ENCODE measurements around the gene ZNF280B. TPM values are rescaled to one million over a fixed set of nuclear protein-coding genes. Genes with fewer than 3 reads are reported as not detected.

ZNF280B gene
- total RNA-seq, 1 experiment from 2014 or later, result 7.7 TPM

GRCh38 chr22:22480940-22481339, 27.6 kb downstream of the ZNF280B start:
- H3K36me3 ChIP-seq (ENCODE audit: insufficient read depth, low read length, poor library complexity, severe bottlenecking), result no peaks in the 10 kb centered on the region
- POLR2A ChIA-PET (ENCODE audit: low non-redundant PET), result interaction anchor here (0.5 kb wide), 1 partner anchor 14 kb away, joined by 4 read pairs; no protein-coding TSS in a partner anchor
- no peak overlapping the region for H3K4me3 ChIP-seq (ENCODE audit: low read depth, low read length, poor library complexity, severe bottlenecking)
- no peak for DNase-seq (ENCODE audit: low spot score)
- H3K9me3 ChIP-seq (ENCODE audit: low read depth, low read length, poor library complexity, severe bottlenecking), result no peaks in the 10 kb centered on the region
- CTCF ChIA-PET, result no interaction called here
- H3K27me3 ChIP-seq (replicated peaks; ENCODE audit: insufficient read depth, low read depth, low read length, poor library complexity), result no peaks in the 10 kb centered on the region
- H3K4me1 ChIP-seq (ENCODE audit: insufficient read depth, low read length, poor library complexity, severe bottlenecking), result no peaks in the 10 kb centered on the region
- intact Hi-C loops (cut with micrococcal nuclease; ENCODE audit: unreplicated experiment), result no loop called here
- no TSS peak for BruUV-seq (replicated peaks)
- no peak overlapping the region for H3K27ac ChIP-seq (ENCODE audit: low read depth, low read length, poor library complexity, severe bottlenecking)
- TF ChIP-seq EZH2 (IDR thresholded peaks at IDR 0.05; ENCODE audit: borderline replicate concordance, low read depth, low read length, poor library complexity, severe bottlenecking), result no peak
- TF ChIP-seq CTCF (conservative IDR thresholded peaks at IDR 0.05; ENCODE audit: low read depth, low read length), result no peak

GRCh38 chr22:22479999-22480532, 28.5 kb downstream of the ZNF280B start:
- DNase-seq (ENCODE audit: low spot score), result no peak
- H3K36me3 ChIP-seq (ENCODE audit: insufficient read depth, low read length, poor library complexity, severe bottlenecking), result no peaks in the 10 kb centered on the region
- no TSS peak for BruUV-seq (replicated peaks)
- H3K9me3 ChIP-seq (ENCODE audit: low read depth, low read length, poor library complexity, severe bottlenecking), result no peaks in the 10 kb centered on the region
- intact Hi-C loops (cut with micrococcal nuclease; ENCODE audit: unreplicated experiment), result no loop called here
- H3K27ac ChIP-seq (ENCODE audit: low read depth, low read length, poor library complexity, severe bottlenecking), result no peak overlapping the region
- TF ChIP-seq CTCF (conservative IDR thresholded peaks at IDR 0.05; ENCODE audit: low read depth, low read length) (no peak), EZH2 (IDR thresholded peaks at IDR 0.05; ENCODE audit: borderline replicate concordance, low read depth, low read length, poor library complexity, severe bottlenecking) (no peak)
- no peaks in the 10 kb centered on the region for H3K4me1 ChIP-seq (ENCODE audit: insufficient read depth, low read length, poor library complexity, severe bottlenecking)
- H3K27me3 ChIP-seq (replicated peaks; ENCODE audit: insufficient read depth, low read depth, low read length, poor library complexity), result no peaks in the 10 kb centered on the region
- ChIA-PET CTCF (no interaction called here), POLR2A (ENCODE audit: low non-redundant PET) (no interaction called here)
- no peak overlapping the region for H3K4me3 ChIP-seq (ENCODE audit: low read depth, low read length, poor library complexity, severe bottlenecking)

GRCh38 chr22:22479116-22479515, 29.4 kb downstream of the ZNF280B start:
- no peaks in the 10 kb centered on the region for H3K27me3 ChIP-seq (replicated peaks; ENCODE audit: insufficient read depth, low read depth, low read length, poor library complexity)
- no peaks in the 10 kb centered on the region for H3K36me3 ChIP-seq (ENCODE audit: insufficient read depth, low read length, poor library complexity, severe bottlenecking)
- intact Hi-C loops (cut with micrococcal nuclease; ENCODE audit: unreplicated experiment), result no loop called here
- CTCF ChIA-PET, result no interaction called here
- no peaks in the 10 kb centered on the region for H3K4me1 ChIP-seq (ENCODE audit: insufficient read depth, low read length, poor library complexity, severe bottlenecking)
- POLR2A ChIA-PET (ENCODE audit: low non-redundant PET), result no interaction called here
- H3K27ac ChIP-seq (ENCODE audit: low read depth, low read length, poor library complexity, severe bottlenecking), result no peak overlapping the region
- no peak overlapping the region for H3K4me3 ChIP-seq (ENCODE audit: low read depth, low read length, poor library complexity, severe bottlenecking)
- H3K9me3 ChIP-seq (ENCODE audit: low read depth, low read length, poor library complexity, severe bottlenecking), result no peaks in the 10 kb centered on the region
- TF ChIP-seq CTCF (conservative IDR thresholded peaks at IDR 0.05; ENCODE audit: low read depth, low read length), result no peak
- BruUV-seq (replicated peaks), result no TSS peak
- DNase-seq (ENCODE audit: low spot score), result no peak

Data from A673 (cell line).